T-helper 2 cell treated with Interferon-gamma antibody and Interleukin-4, amounts not matched to agents 100 ng/mL and 5 ng/mL, for 36 hours (primary cell): Measurements from ENCODE around the gene ARHGEF38. TPM values are rescaled to one million over a fixed set of nuclear protein-coding genes. Genes with fewer than 3 reads are reported as not detected.
"Not testable (repeated sequence)": the region's sequence is repeated elsewhere in the genome, so short reads cannot be mapped to it uniquely, and the experiment has no call there.

Experiments
- intact Hi-C: fragments of 100-400 bp; cut with micrococcal nuclease; formaldehyde crosslinking; loops from one replicate; pipeline ENCODE4 v1.15.1; 2023
- total RNA-seq: library from RNA; stranded (reverse); gene quantifications from 2 replicates; pipeline ENCODE4 v1.2.3, GENCODE V29; 2022

The ARHGEF38 gene
- total RNA-seq, 1 donor from 2014 or later, result not detected

GRCh38 chr4:105607876-105608275 is 55.5 kb downstream of the ARHGEF38 start:
- intact Hi-C loops, result no loop called here

GRCh38 chr4:105609819-105610218 is 57.4 kb downstream of the ARHGEF38 start:
- intact Hi-C loops, result not testable (repeated sequence)

- intact Hi-C loops, result no loop called here
These were observed 60.9 kb downstream of the ARHGEF38 start for GRCh38 chr4:105613306-105613705.

- intact Hi-C loops, result no loop called here
These were observed 66.9 kb downstream of the ARHGEF38 start for GRCh38 chr4:105619188-105619931.

GRCh38 chr4:105620640-105621323 is 68.4 kb downstream of the ARHGEF38 start:
- intact Hi-C loops, result no loop called here

- intact Hi-C loops, result no loop called here
These were observed 69.8 kb downstream of the ARHGEF38 start for GRCh38 chr4:105622269-105622668.

GRCh38 chr4:105623099-105623498 is 70.7 kb downstream of the ARHGEF38 start:
- intact Hi-C loops, result no loop called here

GRCh38 chr4:105624530-105624929 is 72.1 kb downstream of the ARHGEF38 start:
- intact Hi-C loops, result no loop called here

GRCh38 chr4:105625214-105625613 is 72.8 kb downstream of the ARHGEF38 start:
- intact Hi-C loops, result no loop called here

- intact Hi-C loops, result no loop called here
These were observed 74.4 kb downstream of the ARHGEF38 start for GRCh38 chr4:105626846-105627245.

- intact Hi-C loops, result no loop called here
These were observed 75.2 kb downstream of the ARHGEF38 start for GRCh38 chr4:105627620-105628019.

- intact Hi-C loops, result no loop called here
These were observed 78.5 kb downstream of the ARHGEF38 start for GRCh38 chr4:105630670-105631655.

- intact Hi-C loops, result no loop called here
These were observed 79.5 kb downstream of the ARHGEF38 start for GRCh38 chr4:105631818-105632400.

- intact Hi-C loops, result no loop called here
These were observed 80.2 kb downstream of the ARHGEF38 start for GRCh38 chr4:105632599-105632998.

GRCh38 chr4:105633241-105633640 is 80.8 kb downstream of the ARHGEF38 start:
- intact Hi-C loops, result no loop called here

- intact Hi-C loops, result no loop called here
These were observed 82.1 kb downstream of the ARHGEF38 start for GRCh38 chr4:105634402-105635080.

GRCh38 chr4:105637408-105638176 is 85.2 kb downstream of the ARHGEF38 start:
- intact Hi-C loops, result no loop called here

GRCh38 chr4:105641845-105642244 is 89.4 kb downstream of the ARHGEF38 start:
- intact Hi-C loops, result no loop called here

- intact Hi-C loops, result no loop called here
These were observed 91.8 kb downstream of the ARHGEF38 start for GRCh38 chr4:105644257-105644656.

- intact Hi-C loops, result no loop called here
These were observed 93.0 kb downstream of the ARHGEF38 start for GRCh38 chr4:105645440-105645839.
